Uterus (tissue), 2 donors: Measurements from ENCODE around the gene TMEM30B.

ENCODE experiments used
- CTCF ChIP-seq, 4 experiments: fragments of 200-600 bp in 2 of 4; fragments of 450-650 bp in 2 of 4; sonication (generic) in 2 of 4; IDR thresholded peaks; one replicate each; pipeline ENCODE4 v1.5.1; 2016 to 2019; ENCODE audit warnings: antibody characterized with exemption in 4 of 4, mild to moderate bottlenecking in 2 of 4, moderate library complexity in 1 of 4
- POLR2A ChIP-seq, 2 donors: fragments of 450-650 bp; IDR thresholded peaks; one replicate each; pipeline ENCODE4 v1.6.1; 2016; ENCODE audit warnings: antibody characterized with exemption in 2 of 2, mild to moderate bottlenecking in 1 of 2, moderate library complexity in 1 of 2

- TF ChIP-seq CTCF (IDR thresholded peaks at IDR 0.05), result no peak
- no peak for TF ChIP-seq POLR2A (IDR thresholded peaks at IDR 0.05)
Measured at GRCh38 chr14:61300754-61301153, 19.6 kb upstream of the TMEM30B start.
